Endothelial cell of hepatic sinusoid (primary cell): ENCODE measurements around the gene FOXN3.

Source experiments
- in situ Hi-C: cut with HindIII; loops from 2 replicates; pipeline ENCODE4 v1.10.0; 2017; ENCODE audit warnings: low sequenced_read_pairs

Gene FOXN3

GRCh38 chr14:89366864-89367778 lies 49.9 kb downstream of the FOXN3 start:
- in situ Hi-C loops = no loop called here

- in situ Hi-C loops = no loop called here
Measured at GRCh38 chr14:89365061-89365801, 51.8 kb downstream of the FOXN3 start.

- in situ Hi-C loops = no loop called here
Measured at GRCh38 chr14:89364316-89364715, 52.7 kb downstream of the FOXN3 start.

GRCh38 chr14:89360277-89360676 lies 56.8 kb downstream of the FOXN3 start:
- in situ Hi-C loops = no loop called here

GRCh38 chr14:89359477-89360222 lies 57.4 kb downstream of the FOXN3 start:
- in situ Hi-C loops = no loop called here

GRCh38 chr14:89357655-89358297 lies 59.3 kb downstream of the FOXN3 start:
- in situ Hi-C loops = no loop called here

- in situ Hi-C loops = no loop called here
Measured at GRCh38 chr14:89356927-89357326, 60.1 kb downstream of the FOXN3 start.

- in situ Hi-C loops = no loop called here
Measured at GRCh38 chr14:89356496-89356895, 60.5 kb downstream of the FOXN3 start.

- in situ Hi-C loops = no loop called here
Measured at GRCh38 chr14:89353766-89354113, 63.3 kb downstream of the FOXN3 start.

GRCh38 chr14:89352976-89353765 lies 63.9 kb downstream of the FOXN3 start:
- in situ Hi-C loops = no loop called here

- in situ Hi-C loops = no loop called here
Measured at GRCh38 chr14:89351516-89352404, 65.3 kb downstream of the FOXN3 start.

GRCh38 chr14:89351221-89351515 lies 65.9 kb downstream of the FOXN3 start:
- in situ Hi-C loops = no loop called here

GRCh38 chr14:89350152-89350551 lies 66.9 kb downstream of the FOXN3 start:
- in situ Hi-C loops = no loop called here

GRCh38 chr14:89349171-89350008 lies 67.6 kb downstream of the FOXN3 start:
- in situ Hi-C loops = no loop called here

- in situ Hi-C loops = no loop called here
Measured at GRCh38 chr14:89348722-89349121, 68.3 kb downstream of the FOXN3 start.

GRCh38 chr14:89347885-89348284 lies 69.1 kb downstream of the FOXN3 start:
- in situ Hi-C loops = no loop called here

GRCh38 chr14:89344920-89345254 lies 72.1 kb downstream of the FOXN3 start:
- in situ Hi-C loops = loop anchor here (5.0 kb wide), 1 partner anchor 63 kb away; no protein-coding TSS in a partner anchor

GRCh38 chr14:89343356-89343755 lies 73.7 kb downstream of the FOXN3 start:
- in situ Hi-C loops = loop anchor here (5.0 kb wide), 1 partner anchor 61 kb away; no protein-coding TSS in a partner anchor
